Hypothalamus (tissue), 51 donors: ENCODE data around the gene ZNF37A.
"Not testable (repeated sequence)": the region's sequence is repeated elsewhere in the genome, so short reads cannot be mapped to it uniquely, and the experiment has no call there.

ENCODE experiments used
- DNase-seq, 51 donors: peaks; one replicate each; lab custom pipeline; 2025; lab: John Stamatoyannopoulos, UW

Gene ZNF37A

GRCh38 chr10:38094158-38094926 lies at the start of gene ZNF37A:
TSS of gene ZNF37A (plus strand) at chr10:38094337. CDS start at chr10:38096618, 2,281 bp downstream.
- DNase-seq, result peak; percentile 70 to 99 (median 92)

- DNase-seq, result no peak
Measured at GRCh38 chr10:38045129-38045528, 49.0 kb upstream of the ZNF37A start.

- no peak for DNase-seq
Measured at GRCh38 chr10:38047666-38048065, 46.5 kb upstream of the ZNF37A start.

- no peak for DNase-seq
Measured at GRCh38 chr10:38050212-38050611, 43.9 kb upstream of the ZNF37A start.

- DNase-seq, result no peak
Measured at GRCh38 chr10:38054361-38054797, 39.8 kb upstream of the ZNF37A start.

- not testable (repeated sequence) for DNase-seq
Measured at GRCh38 chr10:38055274-38055894, 38.8 kb upstream of the ZNF37A start.

GRCh38 chr10:38069663-38070062 lies 24.5 kb upstream of the ZNF37A start:
- DNase-seq, result not testable (repeated sequence)

GRCh38 chr10:38070501-38070900 lies 23.6 kb upstream of the ZNF37A start:
- peak in 2 of 51 donors; percentile 3 to 28 for DNase-seq

- no peak for DNase-seq
Measured at GRCh38 chr10:38072552-38072951, 21.6 kb upstream of the ZNF37A start.

GRCh38 chr10:38076687-38077086 lies 17.4 kb upstream of the ZNF37A start:
- no peak for DNase-seq

GRCh38 chr10:38093318-38093717 lies 819 bp upstream of the ZNF37A start:
- DNase-seq, result peak in 1 of 51 donors; percentile 1

GRCh38 chr10:38093816-38094157 lies 350 bp upstream of the ZNF37A start:
- peak in 13 of 51 donors; percentile 27 to 82 (median 54) for DNase-seq

GRCh38 chr10:38094927-38095574 lies 914 bp downstream of the ZNF37A start:
- DNase-seq, result peak in 4 of 51 donors; percentile 7 to 28 (median 21)

- no peak for DNase-seq
Measured at GRCh38 chr10:38102880-38103279, 8.7 kb downstream of the ZNF37A start.

- DNase-seq, result no peak
Measured at GRCh38 chr10:38103756-38104155, 9.6 kb downstream of the ZNF37A start.

GRCh38 chr10:38112159-38112558 lies 18.0 kb downstream of the ZNF37A start:
- no peak for DNase-seq

GRCh38 chr10:38118072-38118807 lies 24.1 kb downstream of the ZNF37A start:
- DNase-seq, result no peak

GRCh38 chr10:38119038-38119437 lies 24.9 kb downstream of the ZNF37A start:
- DNase-seq, result no peak

- no peak for DNase-seq
Measured at GRCh38 chr10:38127812-38128211, 33.7 kb downstream of the ZNF37A start.

- DNase-seq, result no peak
Measured at GRCh38 chr10:38143587-38143986, 49.5 kb downstream of the ZNF37A start.
